GM21717 (cell line): ENCODE data around the gene FIBCD1.
A peak's percentile ranks its signal among the peaks of the same experiment; 100 is the strongest.

Experiments used
- ATAC-seq: cut with Tn5 transposase; IDR thresholded peaks from one replicate; pipeline ENCODE4 v1.9.1; 2021; ENCODE audit warnings: mild to moderate bottlenecking, moderate library complexity; ENCODE audit not compliant: unreplicated experiment

Gene FIBCD1

GRCh38 chr9:130884111-130884531 lies 54.9 kb downstream of the FIBCD1 start:
- ATAC-seq: no peak

GRCh38 chr9:130883479-130883878 lies 55.6 kb downstream of the FIBCD1 start:
- no peak for ATAC-seq

GRCh38 chr9:130882696-130883225 lies 56.3 kb downstream of the FIBCD1 start:
- no peak for ATAC-seq

GRCh38 chr9:130881516-130881915 lies 57.5 kb downstream of the FIBCD1 start:
- no peak for ATAC-seq

- no peak for ATAC-seq
These were observed 58.3 kb downstream of the FIBCD1 start for GRCh38 chr9:130880599-130881220.

GRCh38 chr9:130879863-130880411 lies 59.1 kb downstream of the FIBCD1 start:
- ATAC-seq: no peak

- no peak for ATAC-seq
These were observed 60.8 kb downstream of the FIBCD1 start for GRCh38 chr9:130878295-130878694.

GRCh38 chr9:130877300-130877699 lies 61.7 kb downstream of the FIBCD1 start:
- no peak for ATAC-seq

GRCh38 chr9:130874783-130875182 lies 64.3 kb downstream of the FIBCD1 start:
- ATAC-seq: no peak

- no peak for ATAC-seq
These were observed 65.1 kb downstream of the FIBCD1 start for GRCh38 chr9:130873966-130874365.

GRCh38 chr9:130872912-130873503 lies 66.0 kb downstream of the FIBCD1 start:
- ATAC-seq: no peak

GRCh38 chr9:130872508-130872907 lies 66.5 kb downstream of the FIBCD1 start:
- no peak for ATAC-seq

- ATAC-seq: no peak
These were observed 67.0 kb downstream of the FIBCD1 start for GRCh38 chr9:130872093-130872492.

GRCh38 chr9:130871395-130872062 lies 67.5 kb downstream of the FIBCD1 start:
- peak; percentile 10 for ATAC-seq

GRCh38 chr9:130870491-130871381 lies 68.3 kb downstream of the FIBCD1 start:
- ATAC-seq: peak; percentile 64

GRCh38 chr9:130869250-130869649 lies 69.8 kb downstream of the FIBCD1 start:
- ATAC-seq: no peak

- no peak for ATAC-seq
These were observed 70.8 kb downstream of the FIBCD1 start for GRCh38 chr9:130868230-130868629.

- no peak for ATAC-seq
These were observed 71.5 kb downstream of the FIBCD1 start for GRCh38 chr9:130867556-130867955.

GRCh38 chr9:130866474-130866965 lies 72.5 kb downstream of the FIBCD1 start:
- no peak for ATAC-seq

GRCh38 chr9:130865921-130866320 lies 73.1 kb downstream of the FIBCD1 start:
- no peak for ATAC-seq

GRCh38 chr9:130864541-130864940 lies 74.5 kb downstream of the FIBCD1 start:
- ATAC-seq: no peak
